ENCODE data around the gene PPP3R1. TPM values are rescaled to one million over a fixed set of nuclear protein-coding genes. Genes with fewer than 3 reads are reported as not detected.

PPP3R1 gene
- total and polyA plus RNA-seq, 2 of the 4 experiments (the other 2 are of a cell fraction), result 9.1 to 17.3 TPM

- Histone ChIP-seq H3K36me3 (ENCODE audit: control insufficient read depth, insufficient read depth, low read length) (peaks cover 12% of the 10 kb centered on the region), H3K23ac (ENCODE audit: low read depth, low read length) (no peak overlapping the region), H2BK5ac (ENCODE audit: low read depth, low read length, poor library complexity, severe bottlenecking) (no peak overlapping the region), H3K4ac (ENCODE audit: low read depth, low read length) (no peak overlapping the region), H3K9me1 (ENCODE audit: insufficient read depth, low read length) (no peaks in the 10 kb centered on the region), H3K4me1 (ENCODE audit: control insufficient read depth, insufficient read depth, low read length) (peaks cover 2% of the 10 kb centered on the region; the same call in 1 of the 2 replicates), H2BK15ac (ENCODE audit: low read depth, low read length) (no peak overlapping the region), H3K27ac (ENCODE audit: insufficient read depth, low read length) (no peak overlapping the region), H3K18ac (ENCODE audit: low read depth, low read length) (no peak overlapping the region), H2BK20ac (ENCODE audit: low read depth, low read length) (no peak overlapping the region), H2AK9ac (replicated peaks; ENCODE audit: low read depth, low read length, poor library complexity) (no peak overlapping the region), H2AFZ (replicated peaks; ENCODE audit: low read length, poor library complexity) (no peak overlapping the region), H3K79me1 (ENCODE audit: low read depth in 1 of 2, low read length in 2 of 2) (peaks cover 8 to 23% of the 10 kb centered on the region in 2 experiments), H4K91ac (ENCODE audit: insufficient read depth, low read depth, low read length) (no peak overlapping the region), H3K56ac (ENCODE audit: extremely low read depth, insufficient read depth, low read length) (no peak overlapping the region), H4K8ac (ENCODE audit: low read depth in 2 of 2, low read length in 2 of 2) (no peak overlapping the region), H2AK5ac (ENCODE audit: low read depth, low read length) (no peak overlapping the region), H3K9ac (ENCODE audit: low read depth, low read length) (no peak overlapping the region), H3K4me2 (ENCODE audit: low read depth, low read length) (no peak overlapping the region), H3K4me3 (ENCODE audit: insufficient read depth, low read depth, low read length) (no peak overlapping the region), H3K27me3 (ENCODE audit: control insufficient read depth, insufficient read depth, low read length) (no peaks in the 10 kb centered on the region), H3K9me3 (ENCODE audit: control insufficient read depth, insufficient read depth, low read length) (no peaks in the 10 kb centered on the region), H3K14ac (replicated peaks; ENCODE audit: low read depth, low read length) (no peak overlapping the region), H2BK120ac (ENCODE audit: low read depth, low read length) (no peak overlapping the region), H4K20me1 (ENCODE audit: insufficient read depth, low read length) (no peaks in the 10 kb centered on the region), H4K5ac (ENCODE audit: low read depth, low read length) (no peak overlapping the region)
- POLR2A ChIA-PET (ENCODE audit: unreplicated experiment), result no interaction called here
- BruUV-seq (replicated peaks), result no TSS peak
- ATAC-seq (ENCODE audit: low read depth) (no peak), DNase-seq (no peak)
- dilution Hi-C loops (cut with HindIII; ENCODE audit: low sequenced_read_pairs, unreplicated experiment), result no loop called here
- intact Hi-C loops (cut with micrococcal nuclease), result no loop called here
- WGBS, 2 experiments (ENCODE audit: extremely low coverage in 2 of 2, insufficient read length in 1 of 2), result 98 to 100% methylated on average over 1 to 3 of the region's 4 CpGs
- CTCF ChIA-PET, result no interaction called here
- TF ChIP-seq SMC3 (IDR thresholded peaks at IDR 0.05; ENCODE audit: low read depth, low read length), result no peak
- no peak for TF ChIP-seq RCOR1 (IDR thresholded peaks at IDR 0.05; ENCODE audit: insufficient replicate concordance, low read length)
- no peak for TF ChIP-seq ELK1 (IDR thresholded peaks at IDR 0.05; ENCODE audit: borderline replicate concordance, low read depth, low read length)
- no peak for TF ChIP-seq FOS (IDR thresholded peaks at IDR 0.05; ENCODE audit: low read depth, low read length)
- TF ChIP-seq RAD21 (IDR thresholded peaks at IDR 0.05; ENCODE audit: low read length), result no peak
- TF ChIP-seq POLR2A (IDR thresholded peaks at IDR 0.05; ENCODE audit: low read depth, low read length), result no peak
- no peak for TF ChIP-seq RFX5 (IDR thresholded peaks at IDR 0.05; ENCODE audit: low read depth, low read length)
- TF ChIP-seq CHD1 (IDR thresholded peaks at IDR 0.05; ENCODE audit: low read depth, low read length), result no peak
- no peak for TF ChIP-seq CEBPB (IDR thresholded peaks at IDR 0.05; ENCODE audit: low read depth, low read length)
- TF ChIP-seq USF2 (IDR thresholded peaks at IDR 0.05; ENCODE audit: low read depth, low read length), result no peak
- in situ Hi-C loops (cut with MboI; ENCODE audit: low sequenced_read_pairs), result no loop called here
Observed at GRCh38 chr2:68171684-68172083, 80.6 kb downstream of the PPP3R1 start.
